RWPE1 (cell line): ENCODE data around the gene SRRM3.
"Not testable (repeated sequence)": the region's sequence is repeated elsewhere in the genome, so short reads cannot be mapped to it uniquely, and the experiment has no call there.

ENCODE experiments used
- CTCF ChIA-PET: fragments of 350-600 bp; sonication (Branson Sonifier 250); formaldehyde crosslinking; extraction: SDS; loops from one replicate; lab custom pipeline; 2021; lab: Yijun Ruan, JAX
- POLR2A ChIA-PET: fragments of 400-600 bp; formaldehyde crosslinking; extraction: SDS; loops from one replicate; lab custom pipeline; 2020; ENCODE audit warnings: antibody characterized with exemption; ENCODE audit not compliant: low non-redundant PET; lab: Yijun Ruan, JAX
- DNase-seq: peaks from one replicate; pipeline ENCODE4 v3.0.0; 2012; ENCODE audit warnings: low spot score
- H3K27ac ChIP-seq: fragments of 450-650 bp; 2 replicates; pipeline ENCODE4 v1.5.1; 2017
- CTCF ChIP-seq: fragments of 450-650 bp; conservative IDR thresholded peaks from 2 replicates; pipeline ENCODE4 v1.5.1; 2017; ENCODE audit warnings: low read depth, mild to moderate bottlenecking

SRRM3 gene

GRCh38 chr7:76234931-76235441, 33.3 kb downstream of the SRRM3 start:
- CTCF ChIA-PET: interaction anchor here (0.6 to 1.6 kb wide), 3 partner anchors 33 to 1709 kb away, joined by 3 to 6 read pairs (median 3); partner anchors contain the start of gene SRRM3
- peak overlapping the region; percentile 43 for H3K27ac ChIP-seq
- TF ChIP-seq CTCF: no peak
- POLR2A ChIA-PET: interaction anchor here (0.6 kb wide), 1 partner anchor 468 kb away, joined by 3 read pairs; no protein-coding TSS in a partner anchor
- peak; percentile 96 for DNase-seq

- no peak for TF ChIP-seq CTCF
- DNase-seq: no peak
Measured at GRCh38 chr7:76236224-76236623, 34.5 kb downstream of the SRRM3 start.

GRCh38 chr7:76238326-76238725, 36.6 kb downstream of the SRRM3 start:
- ChIA-PET POLR2A (no interaction called here), CTCF (interaction anchor here (1.0 kb wide), 1 partner anchor 24 kb away, joined by 6 read pairs; no protein-coding TSS in a partner anchor)
- TF ChIP-seq CTCF: no peak
- DNase-seq: no peak
- H3K27ac ChIP-seq: no peak overlapping the region

More at GRCh38 chr7:76236224-76236623, 34.5 kb downstream of the SRRM3 start:
- no peak overlapping the region for H3K27ac ChIP-seq
- CTCF ChIA-PET: interaction anchor here (1.6 kb wide), 1 partner anchor 78 kb away, joined by 6 read pairs; no protein-coding TSS in a partner anchor
- POLR2A ChIA-PET: interaction anchor here (0.7 kb wide), 1 partner anchor 10 kb away, joined by 9 read pairs; no protein-coding TSS in a partner anchor

- ChIA-PET POLR2A (no interaction called here), CTCF (no interaction called here)
- H3K27ac ChIP-seq: no peak overlapping the region
- DNase-seq: no peak
- TF ChIP-seq CTCF: no peak
Measured at GRCh38 chr7:76241141-76241540, 39.4 kb downstream of the SRRM3 start.

- CTCF ChIA-PET, POLR2A ChIA-PET, H3K27ac ChIP-seq, DNase-seq: not testable (repeated sequence)
Measured at GRCh38 chr7:76242517-76243063, 40.9 kb downstream of the SRRM3 start.

- no peak for TF ChIP-seq CTCF
- ChIA-PET POLR2A (no interaction called here), CTCF (interaction anchor here (0.8 kb wide), 1 partner anchor 30 kb away, joined by 4 read pairs; no protein-coding TSS in a partner anchor)
- no peak for DNase-seq
- H3K27ac ChIP-seq: no peak overlapping the region
Measured at GRCh38 chr7:76244781-76245391, 43.2 kb downstream of the SRRM3 start.
